Fibroblast of lung (primary cell): ENCODE results near the gene ALPP. TPM values are rescaled to one million over a fixed set of nuclear protein-coding genes. Genes with fewer than 3 reads are reported as not detected.
"Not testable (repeated sequence)": the region's sequence is repeated elsewhere in the genome, so short reads cannot be mapped to it uniquely, and the experiment has no call there.

Experiments
- DNase-seq, 2 donors: peaks; one replicate each; pipeline versions ENCODE4 v3.0.0 to v3.0.0-alpha.2; 2010; ENCODE audit warnings: low read depth in 2 of 2
- H2AFZ ChIP-seq: 2 replicates; pipeline ENCODE4 v1.5.1; 2012; ENCODE audit warnings: low read length, control low read depth, inconsistent platforms
- H3K27ac ChIP-seq: 2 replicates; pipeline ENCODE4 v1.5.1; 2011; ENCODE audit warnings: low read length, control low read depth; ENCODE audit not compliant: insufficient read depth
- H3K27me3 ChIP-seq: 2 replicates; pipeline ENCODE4 v1.5.1; 2011; ENCODE audit warnings: mild to moderate bottlenecking, low read length; ENCODE audit not compliant: control insufficient read depth, insufficient read depth
- H3K36me3 ChIP-seq: 2 replicates; pipeline ENCODE4 v1.5.1; 2011; ENCODE audit warnings: low read length; ENCODE audit not compliant: control insufficient read depth, insufficient read depth
- H3K4me1 ChIP-seq: 2 replicates; pipeline ENCODE4 v1.5.1; 2011; ENCODE audit warnings: low read length; ENCODE audit not compliant: control insufficient read depth, insufficient read depth; ENCODE audit errors: extremely low read depth
- H3K4me2 ChIP-seq: 2 replicates; pipeline ENCODE4 v1.5.1; 2011; ENCODE audit warnings: low read length, control low read depth; ENCODE audit not compliant: insufficient read depth; ENCODE audit errors: extremely low read depth
- H3K4me3 ChIP-seq, 4 experiments: fragments of 200-600 bp in 1 of 4; sonication (generic) in 1 of 4; replicated peaks in 1 of 4; 2 replicates each; pipeline ENCODE4 v1.5.1; 2011 to 2016; ENCODE audit warnings: low read length in 4 of 4, low read depth in 3 of 4, mild to moderate bottlenecking in 3 of 4, control low read depth in 2 of 4, inconsistent platforms in 1 of 4, mixed read lengths in 1 of 4; ENCODE audit not compliant: insufficient read depth in 1 of 4; ENCODE audit errors: control extremely low read depth in 1 of 4
- H3K79me2 ChIP-seq: 2 replicates; pipeline ENCODE4 v1.5.1; 2012; ENCODE audit warnings: mild to moderate bottlenecking, low read length, inconsistent platforms; ENCODE audit not compliant: control insufficient read depth, insufficient read depth
- H3K9ac ChIP-seq: 2 replicates; pipeline ENCODE4 v1.5.1; 2011; ENCODE audit warnings: mild to moderate bottlenecking, low read length, control low read depth; ENCODE audit not compliant: insufficient read depth
- H3K9me3 ChIP-seq: 2 replicates; pipeline ENCODE4 v1.5.1; 2012; ENCODE audit warnings: low read depth, low read length; ENCODE audit not compliant: control insufficient read depth, insufficient read depth
- H4K20me1 ChIP-seq: 2 replicates; pipeline ENCODE4 v1.5.1; 2011; ENCODE audit warnings: low read length; ENCODE audit not compliant: control insufficient read depth, insufficient read depth; ENCODE audit errors: extremely low read depth
- EZH2 ChIP-seq: IDR thresholded peaks from 2 replicates; pipeline ENCODE4 v1.5.1; 2012; ENCODE audit warnings: low read length, control low read depth, mild to moderate bottlenecking; ENCODE audit errors: missing control alignments
- polyA plus RNA-seq, 2 donors: library from polyadenylated mRNA; depleted of rRNA in 1 of 2; stranded (reverse) in 1 of 2; unstranded in 1 of 2; fragments of >200 nt; gene quantifications; 2 replicates each; pipeline ENCODE4 v1.2.1, GENCODE V29; 2011 to 2012; ENCODE audit warnings: missing spikeins in 1 of 2
- total RNA-seq: library from RNA; depleted of rRNA; stranded (reverse); fragments of >200 nt; gene quantifications from 2 replicates; pipeline ENCODE4 v1.2.1, GENCODE V29; 2014
- TF ChIP-seq, protein P1 (sequence below), 2 donors: IDR thresholded peaks in 1 of 2; conservative IDR thresholded peaks in 1 of 2; 1 replicate in 1 of 2; 2 replicates in 1 of 2; pipeline ENCODE4 v1.5.1; 2011 to 2012; ENCODE audit warnings: low read length in 2 of 2, control low read depth in 1 of 2, inconsistent platforms in 1 of 2, low read depth in 1 of 2, mild to moderate bottlenecking in 1 of 2

The ALPP gene
- total and polyA plus RNA-seq, 2 donors (not counting 1 experiment from before 2014, with no cell fraction given): not detected

DNA sequence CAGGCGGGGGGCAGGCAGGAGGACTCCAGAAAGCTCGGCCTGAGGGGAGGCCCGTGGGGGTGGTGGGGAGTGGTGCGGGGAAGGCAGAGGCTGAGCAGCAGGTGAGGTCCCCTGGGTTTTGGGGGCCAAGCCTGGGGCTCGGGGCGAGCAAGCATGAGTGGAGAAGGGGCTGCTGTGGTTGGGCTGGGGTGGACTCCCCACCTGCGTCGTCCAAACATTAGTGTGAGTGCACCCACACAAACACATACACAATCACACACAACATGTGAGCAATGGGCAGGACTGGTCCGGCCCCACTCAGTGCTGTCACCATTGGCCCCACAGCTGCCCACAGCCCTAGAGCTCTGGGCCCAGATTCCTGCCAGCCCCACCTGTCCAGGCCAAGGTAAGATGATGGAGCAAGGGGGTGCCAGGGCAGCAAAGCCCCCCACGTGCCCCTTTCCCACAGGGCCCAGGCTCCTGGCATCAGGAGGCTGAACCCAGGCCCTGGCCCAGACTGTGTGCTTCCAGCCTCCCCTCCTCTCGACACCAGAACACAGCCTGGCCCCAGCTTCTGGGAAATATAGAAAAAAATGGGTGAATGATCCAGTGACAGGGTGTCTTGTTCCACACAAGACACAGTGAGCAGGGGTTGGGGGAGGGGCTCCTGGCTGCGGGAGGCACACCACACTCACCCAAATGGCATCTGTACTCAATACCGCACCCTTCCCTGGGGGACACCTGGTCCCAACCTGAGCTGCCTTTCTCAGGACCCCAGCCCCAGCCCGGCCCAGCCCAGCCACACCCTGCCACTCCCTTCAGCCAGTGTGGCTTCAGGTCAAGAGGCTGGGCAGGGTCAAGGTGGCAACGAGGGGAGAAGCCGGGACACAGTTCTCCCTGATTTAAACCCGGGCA, 463 bp upstream of the ALPP start:
- Histone ChIP-seq H3K4me2 (no peak overlapping the region), H3K36me3 (no peaks in the 10 kb centered on the region), H3K4me3 (no peak overlapping the region), H3K4me1 (no peaks in the 10 kb centered on the region), H3K79me2 (no peaks in the 10 kb centered on the region), H3K27ac (no peak overlapping the region), H4K20me1 (no peaks in the 10 kb centered on the region), H3K27me3 (peaks cover 3% of the 10 kb centered on the region), H2AFZ (no peak overlapping the region), H3K9me3 (no peaks in the 10 kb centered on the region), H3K9ac (no peak overlapping the region)
- TF ChIP-seq, protein P1, sequence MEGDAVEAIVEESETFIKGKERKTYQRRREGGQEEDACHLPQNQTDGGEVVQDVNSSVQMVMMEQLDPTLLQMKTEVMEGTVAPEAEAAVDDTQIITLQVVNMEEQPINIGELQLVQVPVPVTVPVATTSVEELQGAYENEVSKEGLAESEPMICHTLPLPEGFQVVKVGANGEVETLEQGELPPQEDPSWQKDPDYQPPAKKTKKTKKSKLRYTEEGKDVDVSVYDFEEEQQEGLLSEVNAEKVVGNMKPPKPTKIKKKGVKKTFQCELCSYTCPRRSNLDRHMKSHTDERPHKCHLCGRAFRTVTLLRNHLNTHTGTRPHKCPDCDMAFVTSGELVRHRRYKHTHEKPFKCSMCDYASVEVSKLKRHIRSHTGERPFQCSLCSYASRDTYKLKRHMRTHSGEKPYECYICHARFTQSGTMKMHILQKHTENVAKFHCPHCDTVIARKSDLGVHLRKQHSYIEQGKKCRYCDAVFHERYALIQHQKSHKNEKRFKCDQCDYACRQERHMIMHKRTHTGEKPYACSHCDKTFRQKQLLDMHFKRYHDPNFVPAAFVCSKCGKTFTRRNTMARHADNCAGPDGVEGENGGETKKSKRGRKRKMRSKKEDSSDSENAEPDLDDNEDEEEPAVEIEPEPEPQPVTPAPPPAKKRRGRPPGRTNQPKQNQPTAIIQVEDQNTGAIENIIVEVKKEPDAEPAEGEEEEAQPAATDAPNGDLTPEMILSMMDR (conservative IDR thresholded peaks at IDR 0.05 in 1 of 2, IDR thresholded peaks at IDR 0.05 in 1 of 2; ENCODE audit: low read depth in 1 of 2, low read length in 2 of 2): no peak
- TF ChIP-seq EZH2: no peak
- no peak for DNase-seq

- not testable (repeated sequence) for DNase-seq, H3K4me2 ChIP-seq, H3K9me3 ChIP-seq, H2AFZ ChIP-seq, H3K9ac ChIP-seq, H3K4me3 ChIP-seq, H3K27me3 ChIP-seq, H3K4me1 ChIP-seq, H4K20me1 ChIP-seq, H3K36me3 ChIP-seq, H3K27ac ChIP-seq, H3K79me2 ChIP-seq
These were observed 1.3 kb downstream of the ALPP start for GRCh38 chr2:232379610-232380590.

- not testable (repeated sequence) for H3K4me2 ChIP-seq, H3K36me3 ChIP-seq, H3K9ac ChIP-seq, H3K9me3 ChIP-seq, H3K4me3 ChIP-seq, H3K27ac ChIP-seq, DNase-seq, H3K4me1 ChIP-seq, H3K79me2 ChIP-seq, H2AFZ ChIP-seq, H4K20me1 ChIP-seq
- H3K27me3 ChIP-seq: peaks cover 14% of the 10 kb centered on the region
These were observed 2.9 kb downstream of the ALPP start for GRCh38 chr2:232381204-232382031.
